ENCODE data around the gene ADSL.

Gene ADSL

DNA sequence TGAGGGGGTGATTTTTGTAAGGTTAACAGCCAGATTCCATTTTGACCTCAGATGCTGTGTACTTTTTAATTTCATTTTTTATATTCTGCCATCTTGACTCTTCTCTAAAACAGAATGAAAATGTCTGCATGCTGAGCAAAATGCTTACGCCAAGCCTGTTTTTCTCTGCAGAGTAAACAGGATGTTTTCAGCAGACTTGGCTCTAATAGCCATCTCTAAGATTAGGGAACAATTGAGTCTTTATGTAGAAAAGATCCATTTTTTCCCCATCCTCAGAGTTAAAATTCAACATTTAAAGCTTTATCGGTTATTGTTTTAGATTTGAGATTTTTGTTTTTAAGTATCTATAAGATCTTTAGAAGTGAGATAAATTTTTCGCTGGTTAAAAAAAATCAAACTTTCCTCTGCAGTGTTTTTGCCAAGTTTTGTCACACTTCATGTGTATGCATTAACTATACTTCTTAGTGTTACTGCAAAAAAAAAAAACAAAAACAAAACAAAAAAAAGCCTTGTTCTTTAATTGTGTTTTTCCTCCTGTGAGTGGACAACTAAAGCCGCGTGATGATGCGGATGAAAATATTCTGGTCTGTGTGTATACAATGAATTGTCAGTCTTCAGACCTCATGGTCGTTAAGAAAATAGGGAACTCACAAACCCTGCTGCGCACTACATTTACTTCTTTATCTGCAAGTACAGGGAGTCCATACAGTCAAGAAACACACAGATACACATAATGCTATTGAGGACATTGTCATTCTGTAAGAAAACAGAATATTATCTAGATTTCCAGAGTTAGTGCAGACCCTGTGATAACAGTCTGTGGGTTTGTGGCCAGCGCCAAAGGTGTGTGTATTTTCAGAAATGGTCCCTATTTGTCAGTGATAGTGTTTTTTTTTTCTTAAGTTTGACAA is 17.5 kb upstream of the ADSL start:
- DNase-seq: no peak

DNA sequence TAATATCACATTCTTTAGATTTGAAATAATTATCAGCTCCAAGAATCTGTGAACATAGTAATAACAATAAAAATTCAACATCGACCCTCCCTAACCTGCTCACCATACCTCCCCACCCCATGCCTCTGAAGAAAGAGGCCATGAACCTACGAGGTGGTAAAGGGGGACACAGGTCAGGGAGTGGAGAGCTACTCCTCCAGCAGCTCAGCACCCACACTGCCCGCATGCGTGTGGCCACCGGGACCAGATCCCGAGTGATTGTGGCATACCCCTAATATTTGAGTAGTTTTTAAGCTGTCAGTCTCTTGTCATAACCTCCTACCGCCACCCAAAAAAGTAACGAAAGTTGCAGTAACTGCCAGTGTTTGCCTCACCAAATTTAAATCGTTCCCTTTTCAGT is 16.8 kb upstream of the ADSL start:
- no peak for DNase-seq

DNA sequence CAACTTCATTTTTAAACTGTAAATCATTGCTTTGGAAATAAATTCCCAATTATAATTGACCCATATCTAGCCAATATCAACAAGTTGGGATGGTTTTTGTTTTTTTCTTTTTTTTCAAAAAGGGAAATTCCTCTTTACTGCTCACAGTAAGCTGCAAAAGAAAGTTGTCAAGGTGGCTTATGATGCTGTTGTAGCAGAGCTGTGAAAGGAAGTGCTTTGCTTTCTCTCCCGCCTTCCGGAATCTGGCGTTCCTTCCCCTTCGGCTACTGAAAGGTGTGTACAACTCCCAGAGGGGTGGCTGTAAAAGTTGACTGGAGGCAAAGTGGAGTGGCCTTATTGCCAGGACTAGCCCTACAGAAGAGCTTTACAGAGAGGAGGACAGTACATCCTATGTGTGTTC is 16.2 kb upstream of the ADSL start:
- DNase-seq: no peak

- no peak for DNase-seq
Measured at GRCh38 chr22:40330615-40331014, 15.7 kb upstream of the ADSL start.

DNA sequence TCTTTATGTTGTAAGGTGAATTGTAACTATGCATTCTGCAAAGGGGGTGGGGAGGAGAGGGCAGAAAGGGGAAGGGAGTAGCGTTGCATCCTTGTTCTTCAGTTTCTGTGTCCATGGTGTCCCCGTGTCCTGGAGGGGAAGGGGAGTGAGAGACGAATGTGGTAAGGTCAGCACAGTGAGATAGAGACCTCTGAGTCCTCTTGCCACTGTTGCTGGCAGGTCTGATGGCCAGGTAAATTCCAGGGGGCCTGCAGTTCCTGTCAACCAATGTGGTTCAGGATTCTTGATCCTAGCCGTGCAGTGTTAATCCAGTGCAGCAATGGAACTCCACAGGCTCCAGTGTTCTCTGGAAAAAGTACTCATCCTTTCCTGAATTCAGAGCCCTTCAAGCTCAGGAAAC is 14.6 kb upstream of the ADSL start:
- no peak for DNase-seq

DNA sequence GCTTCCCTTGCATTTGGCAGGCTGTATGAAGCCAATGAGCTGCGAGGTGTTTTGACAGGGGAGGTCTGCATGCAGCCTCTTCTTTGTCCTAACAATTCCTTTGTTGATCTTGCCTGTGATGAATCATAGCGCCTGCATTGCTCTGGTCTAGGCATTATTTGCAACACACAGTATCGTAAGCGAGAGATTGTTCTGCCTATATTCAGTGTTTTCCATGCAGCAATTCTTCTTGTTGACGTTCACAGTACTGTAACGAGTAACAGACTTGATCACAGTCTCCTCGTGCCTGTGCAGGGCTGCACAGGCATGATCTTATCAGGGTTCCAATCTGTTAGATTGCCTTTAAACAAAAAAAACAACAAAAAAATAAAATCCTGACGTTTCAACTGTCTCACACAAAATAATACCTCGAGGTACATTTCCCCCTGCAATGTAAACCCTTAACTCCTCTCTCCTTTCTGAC is 13.9 kb upstream of the ADSL start:
- no peak for DNase-seq

DNA sequence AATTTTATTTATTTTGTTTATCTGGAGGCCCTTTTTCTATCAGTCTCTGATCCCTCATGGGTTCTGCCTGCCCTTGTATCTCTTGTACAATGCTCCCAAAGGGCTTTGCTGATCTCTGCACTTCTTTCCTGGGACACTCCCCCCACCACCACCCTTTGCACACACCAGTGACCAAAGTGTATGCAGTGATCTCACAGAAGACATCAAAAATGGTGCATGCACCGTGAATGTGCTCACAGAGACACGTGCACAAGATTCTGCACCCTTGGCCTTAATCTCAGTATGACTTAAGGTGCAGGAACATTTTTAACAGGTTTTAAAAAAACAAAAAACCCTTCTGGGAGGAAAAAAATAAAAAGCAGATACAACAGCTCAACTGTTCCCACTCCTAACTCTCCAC is 12.2 kb upstream of the ADSL start:
- no peak for DNase-seq

DNA sequence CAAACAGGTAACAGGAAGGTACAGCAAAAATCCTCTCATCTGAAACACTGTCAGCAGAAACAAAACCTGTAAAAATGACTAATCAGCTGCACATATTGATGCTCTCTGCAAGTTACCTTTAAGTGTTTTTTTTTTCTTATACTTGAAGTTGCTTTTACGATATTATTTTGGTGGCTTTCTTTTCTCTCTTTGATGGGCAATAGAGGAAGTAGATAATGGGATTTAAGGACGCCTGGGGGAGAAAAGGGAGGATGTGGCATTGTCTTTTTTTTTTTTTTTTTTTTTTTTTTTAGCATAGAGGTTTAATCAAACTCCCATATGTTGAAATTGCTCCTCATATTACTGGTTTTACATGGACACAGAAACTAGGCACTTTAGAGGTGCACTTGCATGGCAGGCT is 11.4 kb upstream of the ADSL start:
- DNase-seq: no peak

DNA sequence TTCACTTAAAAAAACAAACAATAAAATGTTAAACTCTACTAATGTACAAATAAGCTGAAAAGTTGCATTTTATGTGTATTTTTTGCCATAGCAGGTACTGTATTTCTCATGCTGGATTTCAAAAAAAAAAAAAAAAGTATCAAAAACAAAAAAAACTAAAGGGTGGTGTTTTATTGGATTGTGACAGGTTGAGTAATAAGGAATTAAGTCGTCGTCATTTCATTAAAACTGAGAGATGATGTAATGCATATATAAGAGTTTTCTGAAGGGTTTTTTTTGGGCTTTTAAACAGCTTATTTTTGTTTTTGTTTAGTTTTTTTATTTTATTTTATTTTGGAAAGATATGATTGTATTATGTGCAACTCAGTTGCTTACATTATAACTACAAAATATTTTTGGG is 10.9 kb upstream of the ADSL start:
- DNase-seq: no peak

- DNase-seq: no peak
Measured at GRCh38 chr22:40340044-40340443, 6.3 kb upstream of the ADSL start.

DNA sequence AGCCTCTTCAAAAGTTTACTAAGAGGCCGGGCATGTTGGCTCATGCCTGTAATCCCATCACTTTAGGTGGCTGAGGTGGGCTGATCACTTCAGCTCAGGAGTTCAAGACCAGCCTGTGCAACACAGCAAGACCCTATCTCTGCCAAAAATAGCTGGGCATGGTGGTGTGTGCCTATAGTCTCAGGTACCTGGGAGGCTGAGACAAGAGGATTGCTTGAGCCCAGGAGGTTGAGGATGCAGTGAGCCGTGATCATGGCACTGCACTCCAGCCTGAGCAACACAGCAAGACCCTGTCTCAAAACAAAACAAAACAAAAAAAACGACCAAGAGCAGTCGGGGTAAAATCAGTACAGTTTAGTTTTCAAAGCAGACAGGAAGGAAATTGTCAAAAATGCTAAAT is 4.7 kb upstream of the ADSL start:
- no peak for DNase-seq

DNA sequence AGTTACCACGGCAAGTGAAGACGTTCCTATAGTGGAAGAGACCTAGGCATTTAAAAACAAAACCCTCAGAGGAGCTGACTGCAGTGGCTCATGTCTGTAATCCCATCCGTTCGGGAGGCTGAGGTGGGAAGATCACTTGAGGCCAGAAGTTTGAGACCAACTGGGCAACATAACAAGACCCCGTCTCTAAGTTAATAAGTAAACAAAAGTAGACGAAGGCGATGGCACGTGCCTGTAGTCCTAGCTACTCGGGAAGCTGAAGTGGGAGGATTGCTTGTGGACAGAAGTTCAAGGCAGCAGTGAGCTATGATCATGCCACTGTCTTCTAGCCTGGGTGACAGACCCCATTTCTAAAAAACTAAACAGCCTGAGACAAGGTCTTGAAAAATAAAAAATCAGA is 3.8 kb upstream of the ADSL start:
- DNase-seq: no peak

DNA sequence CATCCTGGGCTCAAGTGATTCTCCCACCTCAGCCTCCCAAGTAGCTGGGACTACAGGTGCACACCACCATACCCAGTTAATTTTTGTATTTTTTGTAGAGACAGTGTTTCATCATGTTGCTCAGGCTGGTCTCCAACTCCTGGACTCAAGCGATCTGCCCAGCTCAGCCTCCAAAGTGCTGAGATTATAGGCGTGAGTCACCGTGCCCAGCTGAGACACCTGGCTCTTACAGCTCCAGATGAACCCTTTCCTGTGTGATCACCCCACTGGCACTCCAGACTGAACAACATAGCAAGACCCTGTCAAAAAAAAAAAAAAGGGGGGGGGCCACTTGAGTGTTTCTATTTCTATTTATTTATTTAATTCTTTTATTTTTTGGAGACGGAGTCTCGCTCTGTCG is 1.0 kb upstream of the ADSL start:
- DNase-seq: no peak

DNA sequence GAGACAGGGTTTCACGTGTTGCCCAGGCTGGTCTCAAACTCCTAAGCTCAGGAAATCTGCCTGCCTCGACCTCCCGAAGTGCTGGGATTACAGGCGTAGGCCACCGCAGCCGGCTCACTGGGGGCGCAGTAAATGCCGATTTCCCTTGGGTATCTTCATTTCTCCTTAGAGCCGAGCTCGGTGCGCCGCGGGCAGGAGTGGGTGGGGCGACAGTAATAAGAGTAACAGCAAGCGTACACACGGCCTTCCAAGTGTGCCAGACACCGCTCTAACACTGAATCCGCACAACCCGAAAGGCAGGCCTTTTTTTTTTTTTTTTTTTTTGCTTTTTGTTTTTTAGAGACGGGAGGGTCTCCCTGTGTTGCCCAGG is 500 bp upstream of the ADSL start:
- DNase-seq: no peak

DNA sequence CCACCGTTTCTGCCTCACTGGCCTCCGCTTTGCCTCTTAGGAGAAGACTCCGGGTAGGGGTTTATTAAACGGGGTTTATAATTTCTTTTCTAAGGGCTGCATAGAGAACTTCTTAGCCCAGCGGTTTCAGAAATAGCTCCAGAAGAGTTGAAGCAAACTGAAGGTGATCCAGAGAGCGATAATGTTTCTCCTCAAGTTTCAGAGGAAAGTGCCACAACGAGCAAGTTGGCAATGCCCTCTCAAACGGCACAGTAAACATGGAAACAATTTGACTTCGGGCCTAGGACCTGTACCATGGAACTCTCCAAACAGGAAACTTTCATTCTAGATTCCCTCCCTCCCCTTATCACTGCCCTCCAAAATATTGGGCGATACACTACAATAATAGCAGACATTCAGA is 1.0 kb downstream of the ADSL start:
- DNase-seq: no peak

DNA sequence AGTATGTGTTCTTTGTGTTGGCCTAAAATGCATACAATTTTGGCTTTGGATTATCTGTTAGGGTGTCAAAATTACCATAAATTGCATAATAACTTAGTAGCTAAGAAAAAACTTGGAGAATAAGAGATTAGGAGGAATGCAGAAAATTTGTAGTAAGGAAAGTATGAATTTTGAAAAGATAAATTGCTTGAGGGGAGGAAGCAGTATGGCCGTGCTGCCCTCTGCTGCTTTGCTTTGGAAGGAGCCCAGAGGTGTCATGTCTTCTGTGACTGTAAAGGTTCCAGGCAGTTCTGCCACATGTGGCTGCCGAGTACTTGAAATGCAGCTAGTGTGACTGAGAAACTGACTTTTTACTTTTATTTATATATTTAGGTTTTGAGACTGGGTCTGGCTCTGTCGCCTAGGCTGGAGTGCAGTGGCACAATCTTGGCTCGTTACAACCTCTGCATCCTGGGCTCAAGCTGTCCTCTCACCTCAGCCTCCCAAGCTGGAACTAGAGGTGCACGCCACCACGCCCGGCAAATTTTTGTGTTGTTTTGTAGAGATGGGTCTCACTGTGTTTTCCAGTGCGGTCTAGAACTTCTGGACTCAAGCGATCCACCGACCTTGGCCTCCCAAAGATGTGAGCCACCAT is 1.8 kb downstream of the ADSL start:
- no peak for DNase-seq

GRCh38 chr22:40352763-40353162 is 6.5 kb downstream of the ADSL start:
- DNase-seq: no peak

DNA sequence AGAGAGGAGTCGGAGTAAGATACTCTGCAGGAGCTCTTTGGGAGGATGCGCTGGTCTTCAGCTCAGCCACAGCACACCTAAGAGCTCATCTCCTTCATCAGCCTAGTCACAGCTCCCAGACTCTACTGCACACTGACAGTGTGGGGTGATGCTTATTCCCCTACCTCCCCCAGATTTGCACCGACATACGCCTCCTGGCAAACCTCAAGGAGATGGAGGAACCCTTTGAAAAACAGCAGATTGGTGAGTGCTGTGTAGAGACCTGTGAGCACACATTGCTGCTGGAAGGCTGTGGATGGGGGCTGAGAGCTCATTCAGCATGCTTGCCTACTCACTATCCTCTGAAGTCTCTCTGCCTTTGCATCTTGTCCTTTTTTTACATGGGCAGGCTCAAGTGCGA is 14.8 kb downstream of the ADSL start:
- DNase-seq: no peak

DNA sequence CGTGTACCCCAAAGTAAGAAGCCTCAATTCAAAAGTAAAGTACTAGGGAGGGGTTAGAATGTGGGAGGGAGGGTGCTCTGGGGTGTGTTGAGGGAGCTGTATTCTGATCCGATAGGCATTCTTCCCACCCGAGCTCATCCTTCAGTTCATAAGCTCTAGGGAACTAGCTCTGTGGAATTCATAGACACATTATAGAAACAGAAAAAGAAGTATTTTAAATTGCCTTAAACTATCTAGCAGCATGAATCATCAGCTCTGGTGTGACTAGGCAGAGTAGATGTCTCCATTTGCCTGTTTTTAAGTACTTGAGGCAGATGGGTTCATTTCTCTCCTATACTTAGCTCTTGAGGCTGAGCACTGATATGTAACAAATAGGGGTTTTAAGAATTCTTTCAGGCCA is 16.8 kb downstream of the ADSL start:
- DNase-seq: no peak

- no peak for DNase-seq
Measured at GRCh38 chr22:40364431-40364830, 18.1 kb downstream of the ADSL start.

GRCh38 chr22:40366068-40366467 is 19.8 kb downstream of the ADSL start:
- DNase-seq: no peak

DNA sequence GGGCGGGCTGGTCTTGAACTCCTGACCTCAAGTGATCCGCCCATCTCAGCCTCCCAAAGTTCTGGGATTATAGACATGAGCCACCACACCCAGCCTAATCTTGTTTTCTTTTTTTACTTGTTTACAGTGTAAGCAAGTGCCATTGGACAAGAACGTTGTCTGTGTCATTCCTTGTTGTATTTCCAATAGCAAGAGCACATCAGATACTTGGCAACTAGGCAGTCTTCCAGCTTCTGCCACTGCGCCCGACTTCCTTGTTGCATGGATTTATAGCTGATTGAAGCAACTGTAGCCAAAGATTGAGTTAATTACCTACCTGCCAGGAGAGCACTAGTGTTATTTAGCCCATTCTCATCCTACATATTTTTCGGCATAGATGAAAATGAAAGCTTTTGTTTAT is 21.0 kb downstream of the ADSL start:
- DNase-seq: no peak

DNA sequence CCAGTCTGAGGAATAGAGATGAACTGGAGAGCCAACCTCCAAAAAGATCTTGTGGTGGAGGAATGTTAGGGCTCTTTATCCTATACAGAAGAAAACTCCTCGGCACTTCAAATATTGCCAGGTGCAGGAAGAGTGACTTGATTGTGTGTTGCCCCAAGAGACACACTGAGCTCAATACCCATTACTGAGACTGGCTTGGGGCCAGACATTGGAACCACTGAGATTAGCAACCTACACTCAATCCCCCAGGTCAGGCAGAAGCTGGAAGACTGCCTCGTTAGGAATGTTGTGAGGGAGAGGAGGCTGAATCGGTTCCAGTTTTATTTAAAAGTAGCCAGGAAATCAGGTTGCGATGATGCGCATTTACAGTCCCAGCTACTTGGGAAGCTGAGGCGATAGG is 21.7 kb downstream of the ADSL start:
- DNase-seq: no peak

GRCh38 chr22:40368836-40369235 is 22.5 kb downstream of the ADSL start:
- no peak for DNase-seq

DNA sequence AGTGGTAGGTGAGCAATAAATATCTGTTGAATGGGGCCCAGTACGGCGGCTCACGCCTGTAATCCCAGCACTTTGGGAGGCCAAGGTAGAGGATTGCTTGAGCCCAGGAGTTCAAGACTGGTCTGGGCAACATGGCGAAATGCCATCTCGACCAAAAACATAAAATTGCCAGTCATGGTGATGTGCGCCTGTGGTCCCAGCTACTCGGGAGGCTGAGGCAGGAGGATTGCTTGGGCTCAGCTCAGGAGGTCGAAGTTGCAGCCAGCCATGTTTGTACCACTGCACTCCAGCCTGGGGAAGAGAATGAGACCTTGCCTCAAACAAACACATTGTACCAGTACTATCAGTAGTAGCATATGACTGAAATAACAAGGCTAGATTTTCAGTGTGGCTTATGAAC is 28.3 kb downstream of the ADSL start:
- DNase-seq: no peak
